Loucy (cell line): ENCODE data around the gene RALGPS2.

Experiments used
- CTCF ChIP-seq: fragments of 200-600 bp; sonication (generic); conservative IDR thresholded peaks from 2 replicates; pipeline ENCODE4 v1.5.1; 2014; ENCODE audit warnings: mild to moderate bottlenecking, antibody characterized with exemption, low read length
- EZH2phosphoT487 ChIP-seq: fragments of 200-600 bp; IDR thresholded peaks from 2 replicates; pipeline ENCODE4 v1.6.1; 2018; ENCODE audit warnings: antibody characterized with exemption, mild to moderate bottlenecking, moderate library complexity, borderline replicate concordance

- TF ChIP-seq CTCF (no peak), EZH2phosphoT487 (no peak)
Observed at GRCh38 chr1:178946855-178947676, 222.0 kb downstream of the RALGPS2 start.
